CD4-positive, CD25-positive, alpha-beta regulatory T cell (primary cell): Measurements from ENCODE around the gene PCDHB12. TPM values are rescaled to one million over a fixed set of nuclear protein-coding genes. Genes with fewer than 3 reads are reported as not detected.
"Not testable (repeated sequence)": the region's sequence is repeated elsewhere in the genome, so short reads cannot be mapped to it uniquely, and the experiment has no call there.

Source experiments
- ATAC-seq, 2 donors: fragments of 150-1000 bp; cut with Tn5 transposase; one replicate each; pipeline ENCODE4 v1.10.0; 2021; ENCODE audit warnings: low read depth in 2 of 2, moderate number of reproducible peaks in 2 of 2, moderate library complexity in 1 of 2
- DNase-seq, 3 donors: peaks; one replicate each; pipeline versions ENCODE4 v3.0.0 to v3.0.0-alpha.2; 2012 to 2022; ENCODE audit warnings: mixed read lengths in 1 of 3
- H3K27ac ChIP-seq: one replicate; pipeline ENCODE4 v1.7.0; 2013; ENCODE audit warnings: mild to moderate bottlenecking, low read length; ENCODE audit not compliant: insufficient read depth, poor library complexity, severe bottlenecking
- H3K27me3 ChIP-seq: one replicate; pipeline ENCODE4 v1.7.0; 2013; ENCODE audit warnings: low read length; ENCODE audit not compliant: control insufficient read depth, insufficient read depth
- H3K36me3 ChIP-seq: one replicate; pipeline ENCODE4 v1.7.0; 2013; ENCODE audit warnings: mild to moderate bottlenecking, low read length, moderate library complexity; ENCODE audit not compliant: control insufficient read depth, insufficient read depth
- H3K4me1 ChIP-seq: 2 replicates; pipeline ENCODE4 v1.7.0; 2013; ENCODE audit warnings: mild to moderate bottlenecking, low read length; ENCODE audit not compliant: insufficient read depth, control insufficient read depth, poor library complexity, severe bottlenecking
- H3K4me3 ChIP-seq: one replicate; pipeline ENCODE4 v1.7.0; 2013; ENCODE audit warnings: low read depth, mild to moderate bottlenecking, low read length, moderate library complexity
- H3K9me3 ChIP-seq, 2 experiments: 1 replicate in 1 of 2; 2 replicates in 1 of 2; pipeline ENCODE4 v1.7.0; 2013; ENCODE audit warnings: low read length in 2 of 2, mild to moderate bottlenecking in 1 of 2, moderate library complexity in 1 of 2; ENCODE audit not compliant: control insufficient read depth in 2 of 2
- H3K27ac Mint-ChIP-seq, 3 donors: one replicate each; pipeline ENCODE4 v1.8.0; 2020 to 2022; ENCODE audit warnings: mild to moderate bottlenecking in 3 of 3, mixed read lengths in 3 of 3, moderate library complexity in 2 of 3
- H3K27me3 Mint-ChIP-seq: one replicate; pipeline ENCODE4 v1.8.0; 2022; ENCODE audit warnings: mild to moderate bottlenecking, mixed read lengths
- H3K36me3 Mint-ChIP-seq: one replicate; pipeline ENCODE4 v1.8.0; 2020; ENCODE audit warnings: mixed read lengths
- H3K4me1 Mint-ChIP-seq, 4 donors: one replicate each; pipeline ENCODE4 v1.8.0; 2020 to 2022; ENCODE audit warnings: mixed read lengths in 4 of 4, mild to moderate bottlenecking in 1 of 4
- H3K4me3 Mint-ChIP-seq, 4 donors: one replicate each; pipeline ENCODE4 v1.8.0; 2020 to 2022; ENCODE audit warnings: mild to moderate bottlenecking in 4 of 4, mixed read lengths in 4 of 4, moderate library complexity in 3 of 4
- H3K9me3 Mint-ChIP-seq, 7 donors: one replicate each; pipeline ENCODE4 v1.8.0; 2020 to 2022; ENCODE audit warnings: mixed read lengths in 7 of 7, mild to moderate bottlenecking in 3 of 7, moderate library complexity in 2 of 7
- polyA plus RNA-seq, 4 donors: library from polyadenylated mRNA; unstranded; fragments of 300-500 nt; fragmentation: Illumina TruSeq; gene quantifications; one replicate each; pipeline ENCODE4 v1.2.3, GENCODE V29; 2021
- total RNA-seq: library from RNA; stranded (reverse); gene quantifications from one replicate; pipeline ENCODE4 v1.2.3, GENCODE V29; 2022

PCDHB12 gene
- not detected for total RNA-seq
- not detected for polyA plus RNA-seq

DNA sequence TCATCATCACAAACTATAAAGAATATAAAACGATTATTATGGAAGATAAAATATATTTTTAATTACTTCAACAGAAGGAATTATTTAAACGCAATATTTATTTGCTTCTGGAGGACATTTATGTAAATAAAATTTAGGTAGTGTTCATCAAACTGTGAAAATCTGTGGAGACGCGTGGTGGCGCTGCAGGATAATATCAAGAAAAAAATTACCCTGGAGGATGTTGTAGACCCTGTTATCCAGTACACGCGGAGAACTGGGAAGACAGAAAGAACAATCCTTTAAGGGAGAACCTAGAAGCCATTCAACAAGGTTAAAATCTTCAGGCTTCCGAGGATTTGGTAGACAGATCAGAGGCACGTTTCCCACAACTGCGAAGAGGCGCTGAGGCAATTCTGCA lies at the start of gene PCDHB12:
PCDHB12 (plus strand) TSS at position 242 of the 400 bp plus-strand sequence. CDS start 189 bp downstream, outside the sequence.
- no peaks in the 10 kb centered on the region for H3K4me1 ChIP-seq
- DNase-seq, result peak in 1 of 3 donors; percentile 2
- H3K36me3 ChIP-seq, result no peaks in the 10 kb centered on the region
- peaks cover 20% of the 10 kb centered on the region for H3K27me3 Mint-ChIP-seq
- H3K36me3 Mint-ChIP-seq, result no peaks in the 10 kb centered on the region
- H3K9me3 ChIP-seq, result no peaks in the 10 kb centered on the region
- no peak within 1 kb of the TSS for H3K27ac Mint-ChIP-seq
- peaks cover 0 to under 1% (median under 1%) of the 10 kb centered on the region in 4 donors for H3K4me1 Mint-ChIP-seq
- H3K9me3 Mint-ChIP-seq, result peaks cover 0 to 9% (median 0%) of the 10 kb centered on the region in 7 donors
- H3K27me3 ChIP-seq, result peaks cover 15% of the 10 kb centered on the region
- no peak for ATAC-seq
- no peak within 1 kb of the TSS for H3K4me3 ChIP-seq
- H3K4me3 Mint-ChIP-seq, result peak within 1 kb of the TSS in 1 of 4 donors; percentile 71
- no peak within 1 kb of the TSS for H3K27ac ChIP-seq

DNA sequence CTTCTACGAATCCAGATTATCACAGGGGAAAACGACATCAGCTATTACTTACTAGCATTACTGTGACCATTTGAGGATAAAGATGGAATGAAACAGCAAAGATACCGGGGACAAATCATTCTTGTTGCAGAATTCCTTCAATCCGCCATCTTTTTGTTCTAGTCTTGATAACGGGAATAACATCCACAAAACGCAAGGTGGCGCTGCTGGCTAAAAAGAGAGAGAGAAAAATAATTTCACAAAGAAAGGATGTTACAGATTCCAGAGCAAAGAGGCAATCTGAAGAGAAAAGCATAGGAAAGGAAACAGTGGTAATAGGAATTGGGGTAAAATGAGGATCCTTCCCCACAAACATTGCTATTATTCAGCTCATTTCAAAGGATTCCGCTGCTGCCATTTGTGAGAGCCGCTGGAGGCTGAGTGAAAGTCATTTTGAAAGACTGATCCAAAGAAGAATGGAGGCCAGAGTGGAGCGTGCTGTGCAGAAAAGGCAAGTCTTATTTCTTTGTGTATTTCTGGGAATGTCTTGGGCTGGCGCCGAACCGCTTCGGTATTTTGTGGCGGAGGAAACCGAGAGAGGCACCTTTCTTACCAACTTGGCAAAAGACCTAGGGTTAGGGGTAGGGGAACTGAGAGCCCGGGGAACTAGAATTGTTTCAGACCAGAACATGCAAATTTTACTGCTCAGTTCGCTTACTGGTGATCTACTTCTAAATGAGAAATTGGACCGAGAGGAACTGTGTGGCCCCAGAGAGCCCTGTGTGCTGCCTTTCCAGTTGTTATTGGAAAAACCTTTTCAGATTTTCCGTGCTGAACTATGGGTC lies 35.9 kb upstream of the PCDHB12 start, which contains the start of gene PCDHB7:
PCDHB7 (plus strand) TSS at position 264 of the 824 bp plus-strand sequence; CDS start at position 456, 192 bp downstream.
- Histone ChIP-seq H3K9me3 (no peaks in the 10 kb centered on the region), H3K36me3 (no peaks in the 10 kb centered on the region), H3K4me3 (no peak within 1 kb of the TSS), H3K27me3 (peaks cover 5% of the 10 kb centered on the region), H3K27ac (no peak within 1 kb of the TSS), H3K4me1 (no peaks in the 10 kb centered on the region)
- Mint-ChIP-seq H3K27me3 (peaks cover 14% of the 10 kb centered on the region), H3K36me3 (no peaks in the 10 kb centered on the region), H3K27ac (no peak within 1 kb of the TSS), H3K4me1 (peaks cover 0 to 5% (median 0%) of the 10 kb centered on the region in 4 donors), H3K9me3 (peaks cover 0 to 13% (median 4%) of the 10 kb centered on the region in 7 donors), H3K4me3 (no peak within 1 kb of the TSS)
- ATAC-seq, result no peak
- DNase-seq, result peak in 1 of 3 donors; percentile 17

DNA sequence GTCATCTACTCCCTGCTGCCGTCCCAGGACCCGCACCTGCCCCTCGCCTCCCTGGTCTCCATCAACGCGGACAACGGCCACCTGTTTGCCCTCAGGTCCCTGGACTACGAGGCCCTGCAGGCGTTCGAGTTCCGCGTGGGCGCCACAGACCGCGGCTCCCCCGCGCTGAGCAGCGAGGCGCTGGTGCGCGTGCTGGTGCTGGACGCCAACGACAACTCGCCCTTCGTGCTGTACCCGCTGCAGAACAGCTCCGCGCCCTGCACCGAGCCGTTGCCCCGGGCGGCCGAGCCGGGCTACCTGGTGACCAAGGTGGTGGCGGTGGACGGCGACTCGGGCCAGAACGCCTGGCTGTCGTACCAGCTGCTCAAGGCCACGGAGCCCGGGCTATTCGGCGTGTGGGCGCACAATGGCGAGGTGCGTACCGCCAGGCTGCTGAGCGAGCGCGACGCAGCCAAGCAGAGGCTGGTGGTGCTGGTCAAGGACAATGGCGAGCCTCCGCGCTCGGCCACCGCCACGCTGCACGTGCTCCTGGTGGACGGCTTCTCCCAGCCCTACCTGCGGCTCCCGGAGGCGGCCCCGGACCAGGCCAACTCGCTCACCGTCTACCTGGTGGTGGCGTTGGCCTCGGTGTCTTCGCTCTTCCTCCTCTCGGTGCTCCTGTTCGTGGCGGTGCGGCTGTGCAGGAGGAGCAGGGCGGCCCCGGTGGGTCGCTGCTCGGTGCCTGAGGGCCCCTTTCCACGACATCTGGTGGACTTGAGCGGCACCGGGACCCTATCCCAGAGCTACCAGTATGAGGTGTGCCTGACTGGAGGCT lies 34.0 kb upstream of the PCDHB12 start:
- not testable (repeated sequence) for H3K27ac Mint-ChIP-seq, H3K4me1 ChIP-seq, ATAC-seq, H3K9me3 ChIP-seq, H3K36me3 Mint-ChIP-seq, DNase-seq, H3K4me3 Mint-ChIP-seq, H3K27ac ChIP-seq, H3K4me3 ChIP-seq, H3K4me1 Mint-ChIP-seq, H3K27me3 ChIP-seq, H3K36me3 ChIP-seq
- peaks cover 14% of the 10 kb centered on the region for H3K27me3 Mint-ChIP-seq
- peaks cover 0 to 11% (median 0%) of the 10 kb centered on the region in 7 donors for H3K9me3 Mint-ChIP-seq

DNA sequence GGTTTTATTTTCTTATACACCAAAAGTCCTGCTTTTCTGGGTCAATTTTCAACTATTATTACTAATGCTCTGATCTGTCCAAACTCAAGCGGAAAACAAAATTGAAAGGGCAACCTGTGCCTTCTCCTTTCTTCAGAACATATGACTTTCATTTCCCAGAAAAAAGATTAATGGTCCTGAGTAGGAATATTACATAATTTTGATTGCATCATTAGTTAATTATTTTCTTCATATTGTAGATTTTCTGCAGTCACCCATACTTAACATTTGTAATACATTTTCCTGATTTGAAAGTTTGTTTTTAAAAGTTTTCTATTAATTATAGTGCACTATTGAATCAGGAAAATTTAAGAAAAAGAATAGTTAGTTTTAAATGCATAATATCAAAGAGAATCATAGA lies 32.6 kb upstream of the PCDHB12 start:
- Histone ChIP-seq H3K4me1 (no peaks in the 10 kb centered on the region), H3K27ac (no peak overlapping the region), H3K9me3 (no peaks in the 10 kb centered on the region), H3K27me3 (peaks cover 5% of the 10 kb centered on the region), H3K36me3 (no peaks in the 10 kb centered on the region), H3K4me3 (no peak overlapping the region)
- peaks cover 0 to 11% (median 2%) of the 10 kb centered on the region in 7 donors for H3K9me3 Mint-ChIP-seq
- H3K27me3 Mint-ChIP-seq, result peaks cover 14% of the 10 kb centered on the region
- no peaks in the 10 kb centered on the region for H3K36me3 Mint-ChIP-seq
- no peak for DNase-seq
- no peak overlapping the region for H3K27ac Mint-ChIP-seq
- H3K4me1 Mint-ChIP-seq, result peaks cover 0 to 5% (median 0%) of the 10 kb centered on the region in 4 donors
- no peak overlapping the region for H3K4me3 Mint-ChIP-seq
- no peak for ATAC-seq

DNA sequence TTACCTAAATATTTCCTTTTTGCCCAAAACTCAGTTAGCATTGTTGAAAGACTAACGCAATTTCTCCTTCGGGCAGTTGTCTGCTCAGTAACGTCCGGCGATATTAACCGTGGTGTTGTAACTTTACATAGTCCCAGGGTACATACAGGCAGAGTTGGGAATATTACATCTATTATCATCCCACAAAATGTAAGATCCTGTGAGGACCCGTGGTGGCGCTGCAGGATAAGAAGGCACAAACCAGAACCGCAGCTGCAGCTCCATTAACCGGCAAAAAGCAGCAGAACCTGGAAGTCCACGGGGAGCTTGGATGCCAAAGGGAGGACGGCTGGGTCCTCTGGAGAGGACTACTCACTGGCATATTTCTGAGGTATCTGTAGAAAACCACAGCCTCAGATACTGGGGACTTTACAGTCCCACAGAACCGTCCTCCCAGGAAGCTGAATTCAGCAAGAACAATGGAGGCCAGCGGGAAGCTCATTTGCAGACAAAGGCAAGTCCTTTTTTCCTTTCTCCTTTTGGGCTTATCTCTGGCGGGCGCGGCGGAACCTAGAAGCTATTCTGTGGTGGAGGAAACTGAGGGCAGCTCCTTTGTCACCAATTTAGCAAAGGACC lies 30.8 kb upstream of the PCDHB12 start, which contains the start of gene PCDHB8:
PCDHB8 (plus strand) TSS at position 214 of the 615 bp plus-strand sequence; CDS start at position 459, 245 bp downstream.
- not testable (repeated sequence) for ATAC-seq, H3K4me1 Mint-ChIP-seq, DNase-seq, H3K27me3 ChIP-seq, H3K27ac Mint-ChIP-seq, H3K4me3 Mint-ChIP-seq, H3K27ac ChIP-seq, H3K36me3 Mint-ChIP-seq, H3K4me1 ChIP-seq, H3K9me3 ChIP-seq, H3K4me3 ChIP-seq, H3K36me3 ChIP-seq
- Mint-ChIP-seq H3K9me3 (peaks cover 0 to 10% (median 7%) of the 10 kb centered on the region in 7 donors), H3K27me3 (peaks cover 14% of the 10 kb centered on the region)

DNA sequence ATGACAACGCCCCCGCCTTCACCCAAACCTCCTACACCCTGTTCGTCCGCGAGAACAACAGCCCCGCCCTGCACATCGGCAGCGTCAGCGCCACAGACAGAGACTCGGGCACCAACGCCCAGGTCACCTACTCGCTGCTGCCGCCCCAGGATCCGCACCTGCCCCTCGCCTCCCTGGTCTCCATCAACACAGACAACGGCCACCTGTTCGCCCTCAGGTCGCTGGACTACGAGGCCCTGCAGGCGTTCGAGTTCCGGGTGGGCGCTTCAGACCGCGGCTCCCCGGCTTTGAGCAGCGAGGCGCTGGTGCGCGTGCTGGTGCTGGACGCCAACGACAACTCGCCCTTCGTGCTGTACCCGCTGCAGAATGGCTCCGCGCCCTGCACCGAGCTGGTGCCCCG lies 29.1 kb upstream of the PCDHB12 start:
- not testable (repeated sequence) for H3K27ac Mint-ChIP-seq, H3K4me1 Mint-ChIP-seq, H3K9me3 ChIP-seq, DNase-seq, H3K4me3 Mint-ChIP-seq, ATAC-seq, H3K27me3 ChIP-seq, H3K27ac ChIP-seq, H3K4me3 ChIP-seq, H3K36me3 Mint-ChIP-seq, H3K36me3 ChIP-seq, H3K4me1 ChIP-seq
- Mint-ChIP-seq H3K9me3 (peaks cover 0 to 16% (median 6%) of the 10 kb centered on the region in 7 donors), H3K27me3 (peaks cover 11% of the 10 kb centered on the region)

DNA sequence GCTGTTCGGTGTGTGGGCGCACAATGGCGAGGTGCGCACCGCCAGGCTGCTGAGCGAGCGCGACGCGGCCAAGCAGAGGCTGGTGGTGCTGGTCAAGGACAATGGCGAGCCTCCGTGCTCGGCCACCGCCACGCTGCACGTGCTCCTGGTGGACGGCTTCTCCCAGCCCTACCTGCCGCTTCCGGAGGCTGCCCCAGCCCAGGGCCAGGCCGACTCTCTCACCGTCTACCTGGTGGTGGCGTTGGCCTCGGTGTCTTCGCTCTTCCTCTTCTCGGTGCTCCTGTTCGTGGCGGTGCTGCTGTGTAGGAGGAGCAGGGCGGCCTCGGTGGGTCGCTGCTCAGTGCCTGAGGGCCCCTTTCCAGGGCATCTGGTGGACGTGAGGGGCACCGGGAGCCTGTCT lies 28.6 kb upstream of the PCDHB12 start:
- H3K36me3 ChIP-seq, H3K4me1 ChIP-seq, ATAC-seq, H3K27me3 Mint-ChIP-seq, H3K27ac Mint-ChIP-seq, H3K27me3 ChIP-seq, H3K4me3 Mint-ChIP-seq, H3K27ac ChIP-seq, H3K36me3 Mint-ChIP-seq, H3K4me3 ChIP-seq, H3K4me1 Mint-ChIP-seq, DNase-seq, H3K9me3 ChIP-seq: not testable (repeated sequence)
- H3K9me3 Mint-ChIP-seq, result peaks cover 0 to 19% (median 6%) of the 10 kb centered on the region in 7 donors
